Cerebellar cortex (tissue), 1 donor: ENCODE results near the gene ID2.

Source experiments
- DNase-seq: peaks from one replicate; pipeline ENCODE4 v3.0.0-alpha.2; 2015; ENCODE audit warnings: low spot score

ID2 gene

DNA sequence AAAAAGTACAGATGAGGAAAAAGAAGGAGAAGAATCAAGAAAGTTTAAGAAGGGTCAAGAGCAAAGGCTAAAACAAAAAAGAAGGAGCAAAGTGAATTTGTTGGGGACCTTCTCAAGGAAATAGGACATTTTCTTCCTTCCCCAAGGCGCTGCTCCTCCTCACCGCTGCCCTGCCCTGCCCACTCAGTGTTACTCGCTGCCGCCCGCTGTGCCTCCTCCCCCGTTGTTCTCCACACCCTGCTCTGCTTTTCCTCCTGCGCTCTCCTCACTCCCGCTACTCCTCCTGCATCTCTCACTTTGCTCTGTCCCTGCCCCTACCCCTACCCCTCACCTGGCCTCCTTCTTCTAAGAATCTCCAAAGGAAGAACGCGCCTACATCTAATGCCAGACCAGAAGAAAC is 50.7 kb downstream of the ID2 start:
- no peak for DNase-seq
